Ovary (tissue), 9 donors: ENCODE results near the gene DPM3. TPM values are rescaled to one million over a fixed set of nuclear protein-coding genes. Genes with fewer than 3 reads are reported as not detected.

Experiments used
- DNase-seq, 5 donors: peaks; one replicate each; pipeline ENCODE4 v3.0.0-alpha.2; 2019 to 2020
- H3K27ac ChIP-seq, 2 donors: fragments of 200-600 bp; one replicate each; pipeline versions ENCODE4 v1.5.1 to v1.8.0; 2019 to 2022
- H3K27me3 ChIP-seq: fragments of 200-600 bp; one replicate; pipeline ENCODE4 v1.8.0; 2022
- H3K36me3 ChIP-seq: fragments of 200-600 bp; sonication (generic); one replicate; pipeline ENCODE4 v1.5.1; 2019
- H3K4me1 ChIP-seq: one replicate; pipeline ENCODE4 v1.8.1; 2013; ENCODE audit warnings: mild to moderate bottlenecking, moderate library complexity; ENCODE audit not compliant: insufficient read depth
- H3K4me3 ChIP-seq: fragments of 200-600 bp; sonication (generic); one replicate; pipeline ENCODE4 v1.5.1; 2017
- H3K9me3 ChIP-seq, 2 donors: fragments of 200-600 bp in 1 of 2; sonication (generic) in 1 of 2; one replicate each; pipeline versions ENCODE4 v1.5.1 to v1.8.1; 2013 to 2019; ENCODE audit warnings: mild to moderate bottlenecking in 1 of 2, moderate library complexity in 1 of 2
- CTCF ChIP-seq, 3 donors: fragments of 450-650 bp in 2 of 3; fragments of 200-600 bp in 1 of 3; IDR thresholded peaks; one replicate each; pipeline versions ENCODE4 v1.5.1 to v1.8.0; 2016 to 2022; ENCODE audit warnings: antibody characterized with exemption in 3 of 3, mild to moderate bottlenecking in 1 of 3
- EP300 ChIP-seq: sonication (generic); formaldehyde crosslinking; IDR thresholded peaks from one replicate; pipeline ENCODE4 v1.6.1; 2017; ENCODE audit warnings: antibody characterized with exemption
- POLR2A ChIP-seq: fragments of 450-650 bp; IDR thresholded peaks from one replicate; pipeline ENCODE4 v1.6.1; 2017; ENCODE audit warnings: antibody characterized with exemption, mild to moderate bottlenecking, moderate library complexity
- WGBS, 3 donors: extraction: QIAGEN DNeasy Blood & Tissue Kit in 1 of 3; methylation state at CpG; one replicate each; pipeline versions ENCODE4 v1.1.5 to v1.1.7; 2013 to 2017; 5-methylcytosine and 5-hydroxymethylcytosine counted together
- intact Hi-C, 4 donors: fragments of 100-400 bp; cut with DNase I; formaldehyde crosslinking; loops; one replicate each; pipeline versions ENCODE4 v1.11.0 to v1.15.1; 2022 to 2023
- polyA plus RNA-seq, 2 donors: library from polyadenylated mRNA; stranded (reverse); fragments of 200-250 nt in 1 of 2; fragments of 350-450 nt in 1 of 2; fragmentation: Illumina TruSeq in 1 of 2; extraction: RNeasy Lipid Tissue Mini Kit (QIAGEN cat#74804) in 1 of 2; gene quantifications; one replicate each; pipeline ENCODE4 v1.2.3, GENCODE V29; 2013 to 2014
- total RNA-seq, 7 donors: library from RNA; depleted of rRNA in 2 of 7; stranded (reverse); fragments of >200 nt in 2 of 7; fragmentation: NEBNext Ultra II Directional in 3 of 7; extraction: Animal tissue kit (Norgen Biotek cat#: 25700) in 3 of 7; gene quantifications; one replicate each; pipeline versions ENCODE4 v1.1.0 to v1.2.4, GENCODE V29; 2016 to 2023
- donor health status: DM: no; HTN: no; CAD: no; lungs with moderate emphysema.
- donor health status: DM: no; HTN: no; CAD: no.
- donor health status: Bipolar disorder and iron deficiency.
- donor health status: DM: yes; HTN: yes; CAD: no.
- donor health status: DM: no; HTN: no; CAD: no.
- donor health status: DM: yes; HTN: yes; CAD: no.

Gene DPM3
- total and polyA plus RNA-seq, 9 donors = 0.70 to 168 (median 85.5) TPM

GRCh38 chr1:155107309-155108264, 32.7 kb downstream of the DPM3 start:
- Histone ChIP-seq H3K9me3 (no peaks in the 10 kb centered on the region), H3K4me1 (no peaks in the 10 kb centered on the region), H3K27me3 (no peaks in the 10 kb centered on the region), H3K36me3 (no peaks in the 10 kb centered on the region), H3K27ac (no peak overlapping the region), H3K4me3 (no peak overlapping the region)
- TF ChIP-seq CTCF (IDR thresholded peaks at IDR 0.05) (no peak), POLR2A (no peak), EP300 (no peak)
- intact Hi-C loops = no loop called here
- 63 to 71% (median 70%) methylated on average over 12 of the region's 12 CpGs for WGBS, 3 donors
- no peak for DNase-seq

GRCh38 chr1:155106862-155107261, 33.5 kb downstream of the DPM3 start:
- DNase-seq = no peak
- Histone ChIP-seq H3K4me3 (no peak overlapping the region), H3K27me3 (no peaks in the 10 kb centered on the region), H3K36me3 (no peaks in the 10 kb centered on the region), H3K9me3 (no peaks in the 10 kb centered on the region), H3K4me1 (no peaks in the 10 kb centered on the region), H3K27ac (no peak overlapping the region)
- WGBS, 3 donors = 67 to 71% (median 67%) methylated on average over 6 of the region's 6 CpGs
- intact Hi-C loops = no loop called here
- TF ChIP-seq POLR2A (no peak), EP300 (no peak), CTCF (IDR thresholded peaks at IDR 0.05) (no peak)

- intact Hi-C loops = no loop called here
- no peaks in the 10 kb centered on the region for H3K9me3 ChIP-seq
- TF ChIP-seq POLR2A (no peak), EP300 (no peak)
- WGBS, 3 donors = 55 to 67% (median 59%) methylated on average over 7 of the region's 7 CpGs
- H3K27ac ChIP-seq = no peak overlapping the region
- no peak overlapping the region for H3K4me3 ChIP-seq
- H3K4me1 ChIP-seq = no peaks in the 10 kb centered on the region
- no peaks in the 10 kb centered on the region for H3K27me3 ChIP-seq
- DNase-seq = no peak
- no peaks in the 10 kb centered on the region for H3K36me3 ChIP-seq
Measured at GRCh38 chr1:155105604-155106011, 34.7 kb downstream of the DPM3 start.

- Histone ChIP-seq H3K36me3 (no peaks in the 10 kb centered on the region), H3K9me3 (no peaks in the 10 kb centered on the region), H3K4me3 (no peak overlapping the region), H3K4me1 (no peaks in the 10 kb centered on the region), H3K27me3 (no peaks in the 10 kb centered on the region), H3K27ac (no peak overlapping the region)
- DNase-seq = no peak
- TF ChIP-seq POLR2A (no peak), EP300 (no peak), CTCF (IDR thresholded peaks at IDR 0.05) (no peak)
- intact Hi-C loops = no loop called here
- 70 to 85% (median 79%) methylated on average over 7 of the region's 7 CpGs for WGBS, 3 donors
Measured at GRCh38 chr1:155104605-155105534, 35.5 kb downstream of the DPM3 start.
